ENCODE data around the gene SNX6.

- TF ChIP-seq, protein P1, sequence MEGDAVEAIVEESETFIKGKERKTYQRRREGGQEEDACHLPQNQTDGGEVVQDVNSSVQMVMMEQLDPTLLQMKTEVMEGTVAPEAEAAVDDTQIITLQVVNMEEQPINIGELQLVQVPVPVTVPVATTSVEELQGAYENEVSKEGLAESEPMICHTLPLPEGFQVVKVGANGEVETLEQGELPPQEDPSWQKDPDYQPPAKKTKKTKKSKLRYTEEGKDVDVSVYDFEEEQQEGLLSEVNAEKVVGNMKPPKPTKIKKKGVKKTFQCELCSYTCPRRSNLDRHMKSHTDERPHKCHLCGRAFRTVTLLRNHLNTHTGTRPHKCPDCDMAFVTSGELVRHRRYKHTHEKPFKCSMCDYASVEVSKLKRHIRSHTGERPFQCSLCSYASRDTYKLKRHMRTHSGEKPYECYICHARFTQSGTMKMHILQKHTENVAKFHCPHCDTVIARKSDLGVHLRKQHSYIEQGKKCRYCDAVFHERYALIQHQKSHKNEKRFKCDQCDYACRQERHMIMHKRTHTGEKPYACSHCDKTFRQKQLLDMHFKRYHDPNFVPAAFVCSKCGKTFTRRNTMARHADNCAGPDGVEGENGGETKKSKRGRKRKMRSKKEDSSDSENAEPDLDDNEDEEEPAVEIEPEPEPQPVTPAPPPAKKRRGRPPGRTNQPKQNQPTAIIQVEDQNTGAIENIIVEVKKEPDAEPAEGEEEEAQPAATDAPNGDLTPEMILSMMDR (IDR thresholded peaks at IDR 0.05), result no peak
- TF ChIP-seq POLR2A (IDR thresholded peaks at IDR 0.05), result no peak
Observed at GRCh38 chr14:34640826-34641225, 10.9 kb upstream of the SNX6 start.

Data from ovary (tissue), 3 donors.